Activated T-cell treated with anti-CD3 and anti-CD28 coated beads for 4 hours (primary cell): ENCODE results near the gene CNTNAP2.
"Not testable (repeated sequence)": the region's sequence is repeated elsewhere in the genome, so short reads cannot be mapped to it uniquely, and the experiment has no call there.

Source experiments
- DNase-seq: peaks from one replicate; pipeline ENCODE4 v3.0.0-alpha.2; 2020

Gene CNTNAP2

GRCh38 chr7:146172112-146172511 lies 55.5 kb downstream of the CNTNAP2 start:
- DNase-seq = no peak

- DNase-seq = no peak
Measured at GRCh38 chr7:146175716-146176115, 59.1 kb downstream of the CNTNAP2 start.

- DNase-seq = no peak
Measured at GRCh38 chr7:146176860-146177259, 60.3 kb downstream of the CNTNAP2 start.

GRCh38 chr7:146177301-146177700 lies 60.7 kb downstream of the CNTNAP2 start:
- no peak for DNase-seq

- no peak for DNase-seq
Measured at GRCh38 chr7:146185844-146186243, 69.2 kb downstream of the CNTNAP2 start.

- DNase-seq = not testable (repeated sequence)
Measured at GRCh38 chr7:146191428-146191827, 74.8 kb downstream of the CNTNAP2 start.

GRCh38 chr7:146201945-146202344 lies 85.3 kb downstream of the CNTNAP2 start:
- no peak for DNase-seq

- no peak for DNase-seq
Measured at GRCh38 chr7:146206270-146206669, 89.7 kb downstream of the CNTNAP2 start.

GRCh38 chr7:146208492-146208891 lies 91.9 kb downstream of the CNTNAP2 start:
- no peak for DNase-seq

- DNase-seq = no peak
Measured at GRCh38 chr7:146214842-146215241, 98.2 kb downstream of the CNTNAP2 start.

GRCh38 chr7:146216396-146217041 lies 99.9 kb downstream of the CNTNAP2 start:
- no peak for DNase-seq

- DNase-seq = no peak
Measured at GRCh38 chr7:146223851-146224250, 107.2 kb downstream of the CNTNAP2 start.

GRCh38 chr7:146232604-146233003 lies 116.0 kb downstream of the CNTNAP2 start:
- no peak for DNase-seq

GRCh38 chr7:146235195-146235594 lies 118.6 kb downstream of the CNTNAP2 start:
- no peak for DNase-seq

GRCh38 chr7:146242661-146243060 lies 126.1 kb downstream of the CNTNAP2 start:
- DNase-seq = no peak

- DNase-seq = not testable (repeated sequence)
Measured at GRCh38 chr7:146247991-146248390, 131.4 kb downstream of the CNTNAP2 start.

- DNase-seq = not testable (repeated sequence)
Measured at GRCh38 chr7:146248744-146249143, 132.1 kb downstream of the CNTNAP2 start.

GRCh38 chr7:146249272-146249671 lies 132.7 kb downstream of the CNTNAP2 start:
- DNase-seq = no peak

- DNase-seq = no peak
Measured at GRCh38 chr7:146255609-146256008, 139.0 kb downstream of the CNTNAP2 start.

GRCh38 chr7:146262527-146262926 lies 145.9 kb downstream of the CNTNAP2 start:
- no peak for DNase-seq

GRCh38 chr7:146276888-146277287 lies 160.3 kb downstream of the CNTNAP2 start:
- no peak for DNase-seq

GRCh38 chr7:146285418-146285817 lies 168.8 kb downstream of the CNTNAP2 start:
- no peak for DNase-seq

GRCh38 chr7:146290746-146291145 lies 174.1 kb downstream of the CNTNAP2 start:
- no peak for DNase-seq

GRCh38 chr7:146291900-146292299 lies 175.3 kb downstream of the CNTNAP2 start:
- no peak for DNase-seq

GRCh38 chr7:146296028-146296427 lies 179.4 kb downstream of the CNTNAP2 start:
- no peak for DNase-seq
